Measurements from ENCODE around the gene CST3. TPM values are rescaled to one million over a fixed set of nuclear protein-coding genes. Genes with fewer than 3 reads are reported as not detected.
"Not testable (repeated sequence)": the region's sequence is repeated elsewhere in the genome, so short reads cannot be mapped to it uniquely, and the experiment has no call there.

CST3 gene
- total RNA-seq, 1 experiment from 2014 or later: 262 TPM

DNA sequence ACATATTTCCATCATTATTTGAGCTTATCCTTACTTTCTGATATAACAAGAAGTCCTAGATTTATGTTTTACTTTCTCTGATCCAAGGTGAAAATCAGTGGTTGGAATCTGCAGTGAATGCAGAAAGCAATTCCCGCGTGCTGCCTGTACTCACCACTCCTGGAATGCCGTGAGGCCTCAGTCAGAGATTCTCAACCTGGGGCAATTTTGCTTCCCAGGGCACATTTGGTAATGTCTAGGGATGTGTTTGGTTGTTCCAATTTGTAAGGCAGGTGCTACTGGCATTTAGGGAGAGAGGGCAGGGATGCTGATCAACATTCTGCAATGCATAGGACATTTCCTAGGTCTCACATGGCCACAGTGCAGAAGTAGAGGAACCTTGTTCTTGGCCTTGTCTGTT, 27.2 kb upstream of the CST3 start:
- Histone ChIP-seq H3K4me1 (replicated peaks; ENCODE audit: insufficient read depth) (no peaks in the 10 kb centered on the region), H3K79me2 (ENCODE audit: low read depth) (no peaks in the 10 kb centered on the region), H3K4me3 (no peak overlapping the region), H3K9me2 (ENCODE audit: insufficient read depth) (0 out of 2 replicates have a peak, but pooled peaks cover 4% of the 10 kb centered on the region), H2AFZ (no peak overlapping the region), H3K27me3 (ENCODE audit: insufficient read depth, low read depth) (no peaks in the 10 kb centered on the region), H3K9me3 (ENCODE audit: insufficient read depth, low read depth) (no peaks in the 10 kb centered on the region), H3K36me3 (ENCODE audit: low read depth) (no peaks in the 10 kb centered on the region), H3K27ac (no peak overlapping the region), H4K20me1 (ENCODE audit: insufficient read depth) (no peaks in the 10 kb centered on the region), H3F3A (ENCODE audit: insufficient read depth, low read depth) (no peaks in the 10 kb centered on the region; the same call in 1 of the 2 replicates), H3K4me2 (no peak overlapping the region)
- no peak for DNase-seq
- intact Hi-C loops (cut with micrococcal nuclease; ENCODE audit: unreplicated experiment): loop anchor here (5.0 kb wide), 1 partner anchor 222 kb away; no protein-coding TSS in a partner anchor
- TF ChIP-seq EZH2 (IDR thresholded peaks at IDR 0.05; ENCODE audit: low read depth): no peak
- TF ChIP-seq, protein P1, sequence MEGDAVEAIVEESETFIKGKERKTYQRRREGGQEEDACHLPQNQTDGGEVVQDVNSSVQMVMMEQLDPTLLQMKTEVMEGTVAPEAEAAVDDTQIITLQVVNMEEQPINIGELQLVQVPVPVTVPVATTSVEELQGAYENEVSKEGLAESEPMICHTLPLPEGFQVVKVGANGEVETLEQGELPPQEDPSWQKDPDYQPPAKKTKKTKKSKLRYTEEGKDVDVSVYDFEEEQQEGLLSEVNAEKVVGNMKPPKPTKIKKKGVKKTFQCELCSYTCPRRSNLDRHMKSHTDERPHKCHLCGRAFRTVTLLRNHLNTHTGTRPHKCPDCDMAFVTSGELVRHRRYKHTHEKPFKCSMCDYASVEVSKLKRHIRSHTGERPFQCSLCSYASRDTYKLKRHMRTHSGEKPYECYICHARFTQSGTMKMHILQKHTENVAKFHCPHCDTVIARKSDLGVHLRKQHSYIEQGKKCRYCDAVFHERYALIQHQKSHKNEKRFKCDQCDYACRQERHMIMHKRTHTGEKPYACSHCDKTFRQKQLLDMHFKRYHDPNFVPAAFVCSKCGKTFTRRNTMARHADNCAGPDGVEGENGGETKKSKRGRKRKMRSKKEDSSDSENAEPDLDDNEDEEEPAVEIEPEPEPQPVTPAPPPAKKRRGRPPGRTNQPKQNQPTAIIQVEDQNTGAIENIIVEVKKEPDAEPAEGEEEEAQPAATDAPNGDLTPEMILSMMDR (conservative IDR thresholded peaks at IDR 0.05): no peak
- ChIA-PET POLR2A (ENCODE audit: unreplicated experiment) (interaction anchor here (0.7 kb wide), 1 partner anchor 1288 kb away, joined by 4 read pairs; no protein-coding TSS in a partner anchor), CTCF (no interaction called here)
- BruUV-seq (replicated peaks): no TSS peak

DNA sequence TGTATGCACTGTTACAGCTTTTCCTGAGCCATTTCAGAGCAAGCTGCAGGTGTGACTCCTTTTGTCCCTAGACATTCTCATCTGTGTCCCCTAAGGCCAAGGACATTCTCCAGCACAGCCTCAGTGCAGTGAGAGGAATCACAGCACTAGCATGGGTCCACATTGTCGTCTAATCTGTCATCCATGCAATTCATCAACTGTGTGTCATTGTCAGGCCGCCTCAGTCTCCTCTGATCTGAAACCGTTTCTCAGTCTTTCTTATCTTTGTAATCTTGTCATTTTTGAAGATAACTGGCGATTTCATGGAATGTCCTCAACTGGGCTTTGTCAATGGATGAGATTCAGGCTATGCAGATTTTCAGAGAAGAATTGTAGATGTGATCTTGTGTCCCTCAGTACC, 26.3 kb upstream of the CST3 start:
- H3K79me2 ChIP-seq (ENCODE audit: low read depth); H3K9me2 ChIP-seq (ENCODE audit: insufficient read depth); H3K36me3 ChIP-seq (ENCODE audit: low read depth); POLR2A ChIA-PET (ENCODE audit: unreplicated experiment); H3K4me3 ChIP-seq; H3K4me1 ChIP-seq (replicated peaks; ENCODE audit: insufficient read depth); H3F3A ChIP-seq (ENCODE audit: insufficient read depth, low read depth); H3K9me3 ChIP-seq (ENCODE audit: insufficient read depth, low read depth); H3K4me2 ChIP-seq; H3K27ac ChIP-seq; DNase-seq; H4K20me1 ChIP-seq (ENCODE audit: insufficient read depth); BruUV-seq (replicated peaks); H3K27me3 ChIP-seq (ENCODE audit: insufficient read depth, low read depth); H2AFZ ChIP-seq; intact Hi-C loops (cut with micrococcal nuclease; ENCODE audit: unreplicated experiment): not testable (repeated sequence)
- CTCF ChIA-PET: interaction anchor here (0.6 kb wide), 1 partner anchor 378 kb away, joined by 3 read pairs; no protein-coding TSS in a partner anchor

DNA sequence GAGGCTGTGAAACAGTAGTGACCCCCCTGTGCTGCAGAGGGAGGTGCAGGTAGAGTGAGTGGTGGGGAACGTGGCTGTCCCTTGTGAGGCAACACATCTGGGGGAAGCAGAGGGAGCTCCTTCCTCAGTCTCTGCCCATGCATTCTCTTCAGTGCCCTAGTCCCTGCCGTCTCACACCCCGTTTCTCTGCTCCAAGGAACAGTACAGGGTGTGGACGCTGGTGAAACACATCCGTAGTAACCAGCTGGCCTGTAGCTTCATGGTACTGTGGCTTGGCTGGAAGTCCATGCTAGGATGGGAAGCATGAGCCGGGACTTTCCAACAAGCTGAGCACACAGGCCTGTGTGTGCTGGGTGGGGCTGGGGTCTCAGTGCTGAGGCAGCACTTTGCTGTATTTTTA, 25.4 kb upstream of the CST3 start:
- Histone ChIP-seq H3K79me2 (ENCODE audit: low read depth) (no peaks in the 10 kb centered on the region), H3K27me3 (ENCODE audit: insufficient read depth, low read depth) (no peaks in the 10 kb centered on the region), H3K4me2 (no peak overlapping the region), H3F3A (ENCODE audit: insufficient read depth, low read depth) (no peaks in the 10 kb centered on the region; the same call in 1 of the 2 replicates), H4K20me1 (ENCODE audit: insufficient read depth) (no peaks in the 10 kb centered on the region), H3K9me2 (ENCODE audit: insufficient read depth) (0 out of 2 replicates have a peak, but pooled peaks cover 4% of the 10 kb centered on the region), H3K27ac (no peak overlapping the region), H2AFZ (no peak overlapping the region), H3K4me3 (no peak overlapping the region), H3K9me3 (ENCODE audit: insufficient read depth, low read depth) (no peaks in the 10 kb centered on the region), H3K36me3 (ENCODE audit: low read depth) (no peaks in the 10 kb centered on the region), H3K4me1 (replicated peaks; ENCODE audit: insufficient read depth) (no peaks in the 10 kb centered on the region)
- DNase-seq: no peak
- TF ChIP-seq, protein P1 (conservative IDR thresholded peaks at IDR 0.05): no peak
- no peak for TF ChIP-seq EZH2 (IDR thresholded peaks at IDR 0.05; ENCODE audit: low read depth)
- intact Hi-C loops (cut with micrococcal nuclease; ENCODE audit: unreplicated experiment): no loop called here
- no TSS peak for BruUV-seq (replicated peaks)
- ChIA-PET POLR2A (ENCODE audit: unreplicated experiment) (no interaction called here), CTCF (no interaction called here)

DNA sequence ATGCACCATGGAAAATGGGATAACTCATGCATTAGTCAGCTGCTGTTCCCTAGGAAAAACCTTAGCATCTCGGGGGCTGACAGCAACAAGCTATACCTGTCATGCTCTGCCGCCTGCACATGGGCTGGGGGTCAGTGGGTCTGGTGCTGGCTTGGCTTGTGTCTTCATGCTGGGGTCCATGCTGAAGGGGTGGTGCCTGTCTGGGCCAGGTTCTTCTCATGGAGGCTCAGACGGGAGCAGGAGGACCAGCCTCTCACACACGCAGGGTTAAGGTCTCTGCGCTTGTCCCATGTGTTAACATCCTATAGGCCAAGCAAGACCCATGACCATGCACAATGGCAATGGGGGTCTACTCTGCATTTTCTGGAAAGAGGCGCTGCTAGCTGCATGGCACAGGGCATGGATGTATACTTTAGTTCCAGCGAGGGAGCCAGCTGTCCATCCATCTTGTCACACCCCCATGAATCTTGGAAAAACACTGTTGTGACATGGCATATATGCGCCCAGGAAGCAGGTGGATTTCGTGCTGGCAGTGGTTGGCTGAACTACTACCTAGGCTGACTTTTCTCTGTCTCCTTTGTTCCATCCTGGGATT, 24.6 kb upstream of the CST3 start:
- Histone ChIP-seq H3K4me1 (replicated peaks; ENCODE audit: insufficient read depth) (no peaks in the 10 kb centered on the region), H4K20me1 (ENCODE audit: insufficient read depth) (no peaks in the 10 kb centered on the region), H3K9me2 (ENCODE audit: insufficient read depth) (0 out of 2 replicates have a peak, but pooled peaks cover 4% of the 10 kb centered on the region), H3K79me2 (ENCODE audit: low read depth) (no peaks in the 10 kb centered on the region), H3K4me2 (no peak overlapping the region), H2AFZ (no peak overlapping the region), H3K36me3 (ENCODE audit: low read depth) (no peaks in the 10 kb centered on the region), H3K27ac (no peak overlapping the region), H3K9me3 (ENCODE audit: insufficient read depth, low read depth) (no peaks in the 10 kb centered on the region), H3K4me3 (no peak overlapping the region), H3K27me3 (ENCODE audit: insufficient read depth, low read depth) (no peaks in the 10 kb centered on the region), H3F3A (ENCODE audit: insufficient read depth, low read depth) (no peaks in the 10 kb centered on the region; the same call in 1 of the 2 replicates)
- intact Hi-C loops (cut with micrococcal nuclease; ENCODE audit: unreplicated experiment): no loop called here
- BruUV-seq (replicated peaks): no TSS peak
- no peak for DNase-seq
- CTCF ChIA-PET: no interaction called here
- POLR2A ChIA-PET (ENCODE audit: unreplicated experiment): no interaction called here
- no peak for TF ChIP-seq EZH2 (IDR thresholded peaks at IDR 0.05; ENCODE audit: low read depth)
- TF ChIP-seq, protein P1 (conservative IDR thresholded peaks at IDR 0.05): no peak
